AG08396 (cell line): Measurements from ENCODE around the gene PARD3B.

ENCODE experiments used
- DNase-seq: peaks from one replicate; pipeline ENCODE4 v3.0.0; 2012; ENCODE audit warnings: low spot score, mixed read lengths

Gene PARD3B

DNA sequence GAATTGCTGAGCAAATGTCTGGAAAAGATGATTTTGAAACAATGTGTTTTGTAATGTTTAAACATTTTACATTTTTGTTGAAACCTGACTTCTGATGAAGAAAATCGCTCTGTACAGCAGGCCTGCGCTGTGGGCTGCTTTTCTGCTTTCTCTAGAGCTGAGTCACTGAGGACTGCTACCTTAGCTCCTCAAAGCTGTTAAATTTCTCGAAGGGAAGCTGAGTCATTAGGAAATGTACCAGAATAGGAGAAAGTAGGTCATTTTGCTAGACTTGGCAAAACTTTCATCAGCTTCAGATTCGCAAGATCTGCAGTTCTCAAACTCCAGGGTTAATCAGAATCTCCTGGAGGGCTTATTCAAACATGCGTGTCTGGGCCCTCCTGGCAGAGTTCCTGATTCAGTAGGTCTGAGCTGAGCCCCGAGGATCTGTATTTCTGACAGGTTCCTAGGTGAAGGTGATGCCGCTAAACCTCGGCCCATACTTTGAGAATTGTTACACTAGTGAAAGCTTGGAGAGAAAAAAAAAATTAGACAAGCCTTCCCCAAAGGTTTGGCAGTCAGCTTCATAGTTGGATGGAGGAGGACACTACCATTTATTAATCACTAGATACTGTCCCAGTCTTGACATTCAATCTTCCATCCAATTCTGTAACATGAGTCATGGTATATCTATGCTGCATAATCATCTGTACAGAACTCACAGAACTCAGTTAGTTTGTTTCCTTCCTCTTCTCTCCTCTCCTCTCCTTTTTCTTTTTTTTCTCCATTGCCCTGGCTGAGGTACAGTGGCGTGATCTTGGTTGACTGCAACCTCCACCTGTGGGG is 297.6 kb downstream of the PARD3B start:
- peak; percentile 78 for DNase-seq

DNA sequence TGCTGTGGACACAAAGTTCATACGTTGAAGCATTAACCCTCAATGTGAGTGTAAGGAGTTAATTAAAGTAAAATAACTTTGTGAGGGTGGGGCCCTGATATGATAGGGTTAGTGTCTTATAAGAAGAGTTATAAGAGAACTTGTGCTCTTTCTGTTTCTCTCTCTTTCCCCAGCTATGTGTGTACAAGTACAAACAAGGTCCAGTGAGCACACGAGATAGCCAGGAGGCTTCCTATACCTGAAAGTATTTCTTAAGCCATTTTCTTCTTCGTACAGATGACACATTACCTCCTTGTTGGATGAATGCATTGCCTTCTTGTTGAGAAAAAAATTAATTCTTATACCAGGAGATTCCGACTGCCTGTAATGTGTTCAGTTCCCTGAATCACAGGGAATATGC is 301.2 kb downstream of the PARD3B start:
- DNase-seq = no peak

DNA sequence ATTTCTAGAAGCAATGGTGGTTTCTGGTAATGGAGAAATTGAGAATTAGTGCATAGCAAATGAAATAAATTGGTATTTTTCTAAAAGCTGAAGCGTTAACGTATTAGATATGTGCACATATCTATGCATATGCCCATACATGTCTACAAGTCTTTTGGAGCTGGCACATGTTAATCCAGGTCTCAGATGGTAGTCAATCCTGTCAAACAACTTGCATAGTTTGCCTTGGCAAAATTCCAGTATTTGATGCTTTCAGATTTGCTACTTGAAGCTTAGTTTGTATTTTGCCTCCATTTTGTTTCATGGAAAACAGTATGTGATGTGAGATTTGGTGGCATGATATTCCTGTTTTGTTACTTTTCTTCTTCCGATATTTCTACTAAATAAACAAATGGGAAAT is 304.6 kb downstream of the PARD3B start:
- DNase-seq = no peak

GRCh38 chr2:204850581-204850980 is 305.3 kb downstream of the PARD3B start:
- no peak for DNase-seq

GRCh38 chr2:204853905-204854304 is 308.6 kb downstream of the PARD3B start:
- no peak for DNase-seq

DNA sequence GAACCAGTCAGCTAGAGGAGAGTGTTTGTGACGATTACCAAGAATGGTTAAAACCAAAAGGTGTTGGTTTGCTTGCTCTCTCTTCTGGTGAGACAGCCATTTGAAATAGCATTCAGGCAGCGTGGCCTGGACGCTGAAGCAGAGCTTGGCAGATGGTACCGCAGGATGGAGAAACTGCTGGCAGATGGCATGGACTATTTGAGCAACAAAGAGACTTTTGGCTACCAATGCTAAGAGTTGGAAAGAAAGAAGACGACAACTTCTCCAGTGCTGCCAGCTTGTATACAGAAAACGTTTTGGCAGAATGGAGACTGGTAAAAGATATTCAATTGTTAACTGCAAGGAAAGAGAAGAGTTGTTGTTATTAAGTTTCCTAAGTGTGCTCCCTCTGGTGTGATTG is 315.0 kb downstream of the PARD3B start:
- DNase-seq = peak; percentile 5

DNA sequence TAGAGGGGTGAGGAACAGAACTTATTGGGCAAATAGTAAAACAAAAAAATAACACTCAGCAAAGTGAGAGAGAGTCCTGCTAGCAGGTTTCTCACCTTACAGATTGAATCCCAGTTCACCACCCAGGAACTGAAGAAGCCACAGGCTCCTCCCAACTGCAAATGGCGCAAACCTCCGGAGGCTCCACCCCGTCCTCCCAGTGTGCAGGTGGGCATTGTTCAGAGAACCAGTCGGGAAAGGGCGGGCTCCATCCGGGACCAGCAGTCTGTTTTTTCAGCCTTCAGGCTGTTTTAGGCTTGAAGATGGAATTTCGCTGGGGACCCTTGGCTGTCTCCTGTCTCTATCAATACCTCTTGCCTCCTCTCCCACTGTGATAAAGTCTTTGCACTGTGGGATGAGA is 317.5 kb downstream of the PARD3B start:
- DNase-seq = no peak

DNA sequence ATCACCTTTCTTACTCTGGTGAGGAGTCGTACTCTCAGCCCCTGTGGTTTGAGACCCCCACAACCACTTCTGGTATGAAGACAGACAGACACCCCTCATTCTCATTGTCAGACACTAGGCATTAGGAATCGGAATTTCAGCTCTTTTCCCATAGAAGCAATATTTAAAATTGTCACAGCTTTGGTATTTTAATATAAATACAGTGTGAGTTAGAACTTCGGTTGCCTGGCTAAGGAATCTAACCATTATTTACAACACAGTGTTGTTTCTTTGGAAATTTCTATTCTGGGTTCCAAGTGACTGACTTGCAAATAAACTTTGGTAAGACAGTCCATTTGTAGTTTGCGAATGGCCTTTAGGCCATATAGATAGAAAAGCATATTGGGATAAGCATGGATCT is 318.1 kb downstream of the PARD3B start:
- DNase-seq = peak; percentile 27

- DNase-seq = no peak
Measured at GRCh38 chr2:204869132-204869823, 324.0 kb downstream of the PARD3B start.

GRCh38 chr2:204870053-204870452 is 324.8 kb downstream of the PARD3B start:
- no peak for DNase-seq

DNA sequence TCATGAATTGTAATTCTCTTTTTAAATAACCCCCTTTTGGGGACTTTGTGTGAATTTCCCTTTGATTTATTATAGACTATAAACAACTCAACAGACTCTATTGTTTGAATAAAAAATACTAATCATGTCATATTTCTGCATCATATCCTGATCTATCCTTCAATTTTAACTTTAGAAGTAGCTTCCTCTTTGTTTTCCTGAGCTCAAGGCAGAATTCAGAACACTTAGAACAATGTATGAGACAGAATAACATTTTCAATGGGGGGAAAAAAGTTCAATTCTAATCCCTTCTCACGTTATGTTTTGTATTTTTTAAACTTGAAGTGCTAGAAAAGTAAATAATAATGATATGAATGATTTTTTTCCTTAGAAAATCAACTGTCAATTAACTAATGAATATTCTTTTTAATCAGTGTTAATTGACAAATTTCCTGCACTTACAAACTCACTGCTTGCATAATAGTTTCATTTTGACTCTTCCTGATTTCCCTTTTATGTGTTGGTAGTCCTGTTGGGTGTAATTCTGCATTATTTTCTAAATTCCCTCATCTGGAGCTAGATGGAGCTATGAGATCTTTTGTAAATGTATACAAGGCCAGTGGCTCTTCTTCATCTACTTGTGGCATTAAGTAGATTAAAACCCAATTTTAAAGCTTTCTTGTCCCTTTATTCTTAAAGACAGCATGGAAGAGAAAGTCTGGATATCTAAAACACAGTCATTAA is 326.1 kb downstream of the PARD3B start:
- no peak for DNase-seq

GRCh38 chr2:204876311-204876710 is 331.0 kb downstream of the PARD3B start:
- no peak for DNase-seq

DNA sequence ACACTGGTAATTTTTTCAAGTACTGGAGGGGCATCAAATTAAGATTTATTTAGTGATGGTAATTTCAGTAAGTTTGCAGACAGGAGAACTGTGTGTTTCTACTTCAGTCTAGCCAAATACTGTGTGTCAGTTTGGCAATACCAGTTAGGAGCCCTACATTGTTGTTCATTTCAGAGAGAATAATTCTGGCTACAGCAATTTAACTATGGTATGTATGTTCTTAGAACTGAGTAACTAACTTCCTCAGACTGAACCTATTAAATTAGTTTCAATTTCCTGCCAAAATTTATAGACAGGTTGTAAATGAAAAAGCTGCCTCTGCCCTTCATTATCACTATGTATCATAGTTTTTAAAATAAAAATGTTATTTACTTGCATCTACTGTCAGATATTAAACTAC is 332.4 kb downstream of the PARD3B start:
- no peak for DNase-seq

DNA sequence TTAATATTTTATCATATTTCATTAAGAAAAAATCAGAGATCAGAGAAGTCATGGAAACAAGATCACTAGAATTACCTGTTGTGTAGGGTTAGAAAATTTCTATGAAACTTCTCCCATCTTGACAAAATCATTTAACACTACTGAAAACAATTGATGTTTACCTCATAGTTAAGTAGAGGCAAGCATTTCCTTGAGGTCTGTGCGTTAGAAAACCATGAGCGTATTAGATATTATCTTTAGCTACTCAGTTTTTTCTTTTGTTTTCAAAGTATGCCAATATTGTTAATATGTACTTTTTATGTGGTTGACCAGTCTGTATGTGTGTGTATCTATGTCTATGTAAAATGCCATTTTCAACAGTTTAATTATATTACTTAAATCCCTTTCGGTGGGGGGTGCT is 335.7 kb downstream of the PARD3B start:
- DNase-seq = no peak

GRCh38 chr2:204881655-204882054 is 336.4 kb downstream of the PARD3B start:
- DNase-seq = no peak

- DNase-seq = no peak
Measured at GRCh38 chr2:204885747-204886146, 340.5 kb downstream of the PARD3B start.

DNA sequence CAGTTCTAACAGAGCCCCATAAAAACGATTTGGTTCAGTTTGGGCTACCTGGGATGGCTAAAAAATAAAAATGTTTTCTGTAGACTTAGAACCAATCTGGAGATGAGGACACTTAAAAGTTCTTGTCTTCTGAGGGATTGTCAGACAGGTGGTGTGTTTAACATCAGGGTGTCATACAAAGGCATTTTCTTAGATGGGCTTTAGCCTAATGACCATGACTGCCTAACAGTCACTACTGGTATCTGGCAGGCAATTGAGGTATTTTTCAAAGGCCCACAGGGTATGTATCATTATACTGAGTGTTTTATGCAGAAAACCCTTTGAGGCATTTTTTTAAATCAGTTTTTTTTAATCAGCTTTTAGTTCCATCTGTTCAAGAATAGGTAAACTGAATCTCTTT is 341.4 kb downstream of the PARD3B start:
- DNase-seq = no peak

GRCh38 chr2:204888222-204888621 is 342.9 kb downstream of the PARD3B start:
- no peak for DNase-seq

DNA sequence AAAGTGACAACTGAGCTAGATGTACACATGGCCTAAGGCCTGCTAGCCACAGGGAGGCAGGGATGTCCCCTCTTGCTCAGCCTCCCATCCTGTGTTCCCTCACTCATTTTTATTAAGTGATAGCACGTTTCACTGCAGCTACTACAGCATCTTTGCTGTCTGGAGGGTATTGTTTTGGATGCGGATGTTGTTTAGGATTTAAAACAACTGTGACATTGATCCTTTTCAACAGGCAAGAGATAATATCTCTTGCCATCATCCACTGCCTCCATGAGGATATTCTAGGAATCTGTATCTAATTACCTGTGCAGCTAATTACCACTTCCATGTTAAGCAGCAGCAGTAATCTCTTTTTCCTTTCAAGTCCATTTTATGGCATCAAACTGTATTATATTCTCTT is 345.4 kb downstream of the PARD3B start:
- DNase-seq = no peak

DNA sequence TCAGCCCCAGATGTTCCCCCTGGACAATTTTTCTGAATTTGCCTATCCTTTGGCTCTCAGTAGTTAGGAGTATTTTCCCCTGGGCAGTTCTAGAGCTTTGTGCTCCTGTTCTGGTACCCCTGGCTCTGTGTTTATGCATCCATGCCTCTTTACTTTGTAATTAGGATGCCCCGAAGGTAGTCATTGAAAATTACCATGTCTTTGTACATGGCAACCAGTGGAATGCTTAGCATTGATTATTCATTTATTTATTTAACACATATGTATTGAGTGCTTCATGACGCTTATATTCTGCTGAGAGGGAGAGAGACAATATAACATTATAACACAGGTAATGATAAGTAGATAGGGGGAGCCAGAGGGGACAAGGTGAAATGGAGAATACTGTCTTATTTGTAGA is 346.5 kb downstream of the PARD3B start:
- DNase-seq = no peak

DNA sequence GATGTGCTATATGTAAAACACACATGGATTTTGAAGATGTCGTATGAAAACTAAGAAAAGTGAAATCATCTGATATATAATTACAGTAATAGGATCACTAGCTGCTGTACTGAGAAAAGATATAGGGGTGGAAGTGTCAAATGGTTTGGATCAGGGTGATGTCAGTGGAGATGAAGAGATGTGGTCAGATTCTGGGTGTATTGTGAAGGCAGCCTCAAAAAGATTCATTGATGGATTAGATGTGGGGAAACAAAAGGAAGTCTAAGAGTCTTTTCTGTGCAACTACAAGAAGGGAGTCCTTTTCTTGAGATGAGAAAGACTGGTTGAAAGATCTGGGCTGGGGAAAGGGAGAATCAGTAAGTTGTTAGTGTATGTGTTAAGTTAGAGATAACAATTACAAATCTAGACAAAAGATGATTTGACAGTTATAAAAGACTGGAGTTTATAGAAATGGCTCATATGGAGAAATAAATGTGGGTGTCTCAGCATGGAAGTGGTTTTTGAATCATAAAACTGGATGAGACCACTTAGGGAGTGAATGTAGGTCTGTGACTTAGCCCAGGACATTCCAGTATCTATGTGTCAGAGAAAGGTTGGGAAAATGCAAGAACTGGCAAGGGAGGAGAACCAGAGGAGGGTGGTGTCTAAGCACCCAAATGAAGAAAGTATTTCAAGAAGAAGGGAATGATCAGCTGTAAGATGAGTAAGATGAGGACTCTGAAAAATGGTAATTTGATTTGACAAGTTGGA is 347.4 kb downstream of the PARD3B start:
- DNase-seq = peak; percentile 67

DNA sequence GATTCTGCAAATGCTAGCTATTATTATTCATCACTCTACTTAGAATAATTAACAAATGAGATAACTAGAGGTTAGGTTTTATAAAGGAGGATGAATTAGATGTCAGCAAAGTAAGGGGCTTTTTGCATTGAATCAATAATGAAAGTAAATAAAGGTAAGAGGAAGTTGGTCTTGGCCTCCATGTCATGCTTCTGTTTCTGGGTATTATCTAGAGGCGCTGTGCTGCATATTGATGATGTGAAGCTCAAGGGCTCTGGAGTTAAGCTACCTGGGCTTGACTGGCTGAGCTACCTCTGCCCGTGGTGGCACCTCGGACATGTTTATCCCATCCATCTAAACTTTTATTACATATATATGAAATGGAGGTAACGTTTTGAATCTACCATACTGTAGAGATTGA is 350.9 kb downstream of the PARD3B start:
- DNase-seq = no peak
